Frontal cortex (tissue), 4 donors: ENCODE measurements around the gene KCNJ18. TPM values are rescaled to one million over a fixed set of nuclear protein-coding genes. Genes with fewer than 3 reads are reported as not detected.
"Not testable (repeated sequence)": the region's sequence is repeated elsewhere in the genome, so short reads cannot be mapped to it uniquely, and the experiment has no call there.

ENCODE experiments used
- DNase-seq, 2 donors: peaks; one replicate each; pipeline ENCODE4 v3.0.0; 2012; ENCODE audit warnings: low spot score in 2 of 2
- FAIRE-seq: peaks from 2 replicates; lab custom pipeline; 2012; peaks lifted over from hg19 to GRCh38; lab: Jason Lieb, UNC
- total RNA-seq: library from RNA; depleted of rRNA; stranded (reverse); fragments of >200 nt; gene quantifications from one replicate; pipeline ENCODE4 v1.2.3, GENCODE V29; 2014
- donor health status: control.
- donor health status: control.
- donor health status: control.

KCNJ18 gene
- total RNA-seq, 1 donor from 2014 or later, result not detected

DNA sequence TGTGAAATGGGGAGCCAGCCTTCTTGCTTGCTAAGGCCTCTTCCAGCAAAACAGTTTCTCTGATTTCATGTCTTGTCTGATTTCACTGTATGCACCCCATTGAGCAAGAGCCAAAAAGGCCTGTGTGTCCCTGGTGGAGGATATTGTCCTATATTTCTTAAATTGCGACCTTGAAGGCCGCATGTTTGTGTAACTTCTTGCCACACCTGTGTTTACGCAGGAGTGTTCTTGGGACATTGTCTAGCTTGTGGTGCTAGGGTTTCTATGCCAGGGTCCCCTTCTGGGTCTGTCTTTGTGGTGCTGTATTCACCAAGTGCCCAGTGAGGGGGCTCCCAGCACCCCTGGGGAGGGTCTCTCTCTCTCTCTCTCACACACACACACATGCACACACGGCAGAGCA, 6.8 kb downstream of the KCNJ18 start:
- not testable (repeated sequence) for FAIRE-seq, DNase-seq

DNA sequence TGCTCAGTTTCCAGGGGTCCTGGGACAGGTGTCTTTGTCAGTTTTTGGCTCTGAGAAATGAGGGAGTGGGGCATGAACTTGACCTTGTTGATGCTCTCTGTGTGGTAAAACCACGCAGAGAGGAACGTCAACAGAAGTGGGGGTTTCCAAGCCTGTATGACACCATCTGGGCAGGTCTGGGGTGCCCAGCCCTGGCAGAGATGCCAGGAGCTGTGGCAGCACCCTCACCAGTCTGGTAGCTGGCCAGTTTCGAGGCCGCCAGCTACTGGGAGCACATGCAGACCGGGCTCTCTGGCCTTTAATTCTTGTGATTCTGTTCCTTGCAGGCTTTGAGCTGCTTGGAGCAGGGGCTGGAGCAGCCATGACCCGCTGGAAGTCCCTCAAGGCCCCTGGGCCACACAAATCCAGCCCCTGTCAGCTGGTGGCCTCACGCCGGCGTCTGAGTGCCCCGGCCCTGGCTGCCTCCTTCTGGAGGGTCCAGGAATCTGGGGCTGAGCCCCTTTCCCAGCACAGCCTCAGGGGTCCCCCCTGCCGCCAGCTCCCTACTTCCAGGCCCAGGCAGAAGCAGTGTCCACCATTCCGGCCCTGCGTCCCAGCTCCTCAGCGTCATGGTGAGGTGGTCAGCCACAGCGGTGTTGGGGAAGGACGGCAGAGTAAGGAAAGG, 7.4 kb downstream of the KCNJ18 start:
- not testable (repeated sequence) for FAIRE-seq, DNase-seq

DNA sequence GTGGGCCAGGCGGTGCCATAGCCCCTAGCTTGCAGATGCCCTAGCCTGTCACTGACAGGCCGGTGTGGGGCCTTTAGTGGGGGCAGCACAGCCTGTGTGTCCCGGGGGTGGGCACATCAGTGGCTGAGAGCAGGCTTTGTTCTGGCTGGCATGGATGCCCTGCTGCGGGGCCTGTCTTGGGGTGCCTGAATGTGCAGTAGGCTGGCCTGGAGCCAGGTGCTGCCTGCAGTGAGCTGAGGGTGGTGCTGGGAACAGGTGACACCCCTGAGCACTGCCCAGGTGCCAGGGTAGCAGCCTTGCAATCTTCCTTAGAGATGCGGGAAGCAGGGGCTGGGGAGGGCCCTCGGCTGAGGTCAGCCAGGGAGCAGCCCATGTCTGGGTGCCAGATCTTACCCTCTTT, 8.8 kb downstream of the KCNJ18 start:
- FAIRE-seq, DNase-seq: not testable (repeated sequence)

GRCh38 chr17:21702029-21702428, 9.7 kb downstream of the KCNJ18 start:
- DNase-seq, FAIRE-seq: not testable (repeated sequence)

- DNase-seq, FAIRE-seq: not testable (repeated sequence)
These were observed 10.2 kb downstream of the KCNJ18 start for GRCh38 chr17:21702521-21702920.

DNA sequence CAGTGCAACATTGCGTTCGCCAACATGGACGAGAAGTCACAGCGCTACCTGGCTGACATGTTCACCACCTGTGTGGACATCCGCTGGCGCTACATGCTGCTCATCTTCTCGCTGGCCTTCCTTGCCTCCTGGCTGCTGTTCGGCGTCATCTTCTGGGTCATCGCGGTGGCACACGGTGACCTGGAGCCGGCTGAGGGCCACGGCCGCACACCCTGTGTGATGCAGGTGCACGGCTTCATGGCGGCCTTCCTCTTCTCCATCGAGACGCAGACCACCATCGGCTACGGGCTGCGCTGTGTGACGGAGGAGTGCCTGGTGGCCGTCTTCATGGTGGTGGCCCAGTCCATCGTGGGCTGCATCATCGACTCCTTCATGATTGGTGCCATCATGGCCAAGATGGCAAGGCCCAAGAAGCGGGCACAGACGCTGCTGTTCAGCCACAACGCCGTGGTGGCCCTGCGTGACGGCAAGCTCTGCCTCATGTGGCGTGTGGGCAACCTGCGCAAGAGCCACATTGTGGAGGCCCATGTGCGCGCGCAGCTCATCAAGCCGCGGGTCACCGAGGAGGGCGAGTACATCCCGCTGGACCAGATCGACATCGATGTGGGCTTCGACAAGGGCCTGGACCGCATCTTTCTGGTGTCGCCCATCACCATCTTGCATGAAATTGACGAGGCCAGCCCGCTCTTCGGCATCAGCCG, 10.8 kb downstream of the KCNJ18 start:
- FAIRE-seq, DNase-seq: not testable (repeated sequence)

DNA sequence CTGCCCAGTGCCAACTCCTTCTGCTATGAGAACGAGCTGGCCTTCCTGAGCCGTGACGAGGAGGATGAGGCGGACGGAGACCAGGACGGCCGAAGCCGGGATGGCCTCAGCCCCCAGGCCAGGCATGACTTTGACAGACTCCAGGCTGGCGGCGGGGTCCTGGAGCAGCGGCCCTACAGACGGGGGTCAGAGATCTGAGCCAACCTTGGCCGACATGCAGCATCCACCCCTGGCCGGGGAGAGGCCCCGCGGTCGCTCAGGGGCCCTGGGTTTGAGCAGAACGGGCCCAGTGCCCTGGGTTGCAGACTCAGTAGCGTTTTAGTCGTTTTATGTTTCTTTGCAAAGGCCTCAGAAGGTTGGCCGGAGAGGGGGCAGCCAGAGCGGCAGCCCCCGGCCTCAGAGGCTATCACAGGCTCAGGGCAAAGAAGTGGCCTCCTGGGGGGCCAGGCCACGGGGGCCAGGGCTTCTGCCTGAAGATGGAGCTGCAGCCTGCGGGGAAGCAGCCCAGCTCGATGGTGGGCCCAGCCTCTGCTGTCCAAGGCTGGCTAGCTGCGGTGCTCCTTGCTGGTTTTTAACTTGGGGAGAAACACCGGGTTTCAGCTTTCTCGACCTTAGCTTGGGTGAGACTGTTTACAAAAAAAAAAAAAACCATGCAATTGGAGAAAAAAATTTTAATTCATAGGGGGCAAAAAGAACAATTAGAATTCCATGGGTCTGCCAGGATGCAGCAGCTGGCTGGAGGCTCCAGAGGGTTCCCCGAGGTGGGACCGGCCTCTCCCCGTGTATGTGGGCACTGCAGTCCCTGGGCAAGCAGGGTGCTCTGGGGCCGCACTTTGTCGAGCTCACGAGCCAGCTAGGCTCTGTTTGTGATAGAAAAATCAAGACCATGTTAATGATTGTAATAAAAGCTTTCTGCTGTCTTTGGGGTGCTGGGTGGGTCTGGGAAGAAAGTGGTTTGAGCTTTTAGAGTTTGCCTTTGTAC, 11.9 kb downstream of the KCNJ18 start:
- not testable (repeated sequence) for DNase-seq, FAIRE-seq

- no peak for FAIRE-seq
- DNase-seq, result no peak
These were observed 12.8 kb downstream of the KCNJ18 start for GRCh38 chr17:21705021-21705601.

DNA sequence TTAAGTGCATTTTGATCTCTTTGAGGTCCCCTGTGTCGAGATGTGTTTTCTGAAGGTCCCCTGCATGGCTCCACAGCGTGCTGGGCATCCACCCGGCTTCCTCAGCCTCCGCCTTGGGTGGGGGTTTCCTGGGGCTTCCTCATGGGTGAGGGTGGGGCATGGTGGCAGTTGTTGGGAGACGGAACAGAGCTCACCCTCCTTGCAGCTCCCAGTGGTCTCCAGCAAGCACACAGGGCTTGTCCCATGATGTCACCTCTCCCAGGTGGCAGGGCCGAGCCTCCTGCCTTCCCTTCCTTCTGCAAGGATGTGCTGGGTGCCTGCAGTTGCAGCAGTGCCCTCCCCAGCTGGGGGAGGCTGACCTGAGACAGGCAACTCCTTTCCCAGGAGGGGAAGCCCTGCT, 13.4 kb downstream of the KCNJ18 start:
- FAIRE-seq, DNase-seq: not testable (repeated sequence)

GRCh38 chr17:21706546-21706945, 14.2 kb downstream of the KCNJ18 start:
- not testable (repeated sequence) for FAIRE-seq, DNase-seq

GRCh38 chr17:21707131-21707530, 14.8 kb downstream of the KCNJ18 start:
- FAIRE-seq, DNase-seq: not testable (repeated sequence)

GRCh38 chr17:21707711-21708611, 15.6 kb downstream of the KCNJ18 start:
- FAIRE-seq, DNase-seq: not testable (repeated sequence)

DNA sequence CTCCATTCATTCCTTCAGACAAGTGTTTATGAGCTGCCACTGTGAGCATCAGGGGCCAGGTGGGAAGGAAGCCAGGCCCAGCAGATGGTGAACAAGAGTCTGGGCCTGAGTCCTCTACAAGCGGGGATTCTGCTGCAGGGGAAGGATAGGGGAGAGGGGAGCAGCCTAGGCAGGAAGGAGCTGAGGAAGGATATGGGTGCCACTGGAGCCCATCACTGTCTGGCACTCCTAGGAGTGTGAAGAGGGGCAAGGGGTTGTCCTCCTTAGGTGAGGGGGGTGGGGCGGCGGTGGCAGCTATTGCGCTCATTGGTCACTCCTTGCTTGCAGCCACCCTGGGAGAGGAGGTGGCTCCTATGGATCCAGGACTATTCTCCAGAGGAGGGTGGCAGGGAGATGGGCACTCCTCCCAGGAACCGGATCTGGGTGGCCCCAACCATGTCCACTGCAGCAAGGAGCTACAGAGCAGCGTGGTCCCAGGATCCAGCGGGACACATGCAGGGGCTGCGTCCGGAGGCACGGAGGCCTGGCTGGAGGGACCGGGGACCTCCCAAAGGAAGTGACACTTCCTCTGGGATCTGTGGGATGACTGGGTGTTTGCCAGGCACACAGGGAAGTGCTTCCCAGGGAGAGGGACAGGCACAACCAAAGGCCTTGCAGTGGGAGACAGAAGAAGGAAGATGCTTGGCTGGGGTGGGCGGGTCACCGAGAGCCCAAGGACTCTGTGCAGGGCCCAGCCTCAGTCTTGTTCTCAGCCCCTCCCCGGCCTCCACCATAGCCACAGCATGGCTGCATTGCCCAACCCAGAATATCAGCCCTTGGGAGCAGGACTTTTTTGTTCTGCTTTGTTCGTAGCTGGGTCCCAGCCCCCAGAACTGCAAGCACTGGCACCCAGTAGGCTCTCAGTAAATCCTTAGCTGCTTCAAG, 16.6 kb downstream of the KCNJ18 start:
- FAIRE-seq, DNase-seq: not testable (repeated sequence)

GRCh38 chr17:21709994-21710393, 17.7 kb downstream of the KCNJ18 start:
- not testable (repeated sequence) for FAIRE-seq, DNase-seq

- DNase-seq, FAIRE-seq: not testable (repeated sequence)
These were observed 18.2 kb downstream of the KCNJ18 start for GRCh38 chr17:21710486-21710885.

GRCh38 chr17:21711182-21711581, 18.9 kb downstream of the KCNJ18 start:
- FAIRE-seq, result no peak

GRCh38 chr17:21713020-21713419, 20.7 kb downstream of the KCNJ18 start:
- not testable (repeated sequence) for FAIRE-seq, DNase-seq

More at GRCh38 chr17:21711182-21711581, 18.9 kb downstream of the KCNJ18 start:
- DNase-seq, result no peak
